SH-SY5Y (cell line): ENCODE results near the gene CCDC122.

Experiments used
- GATA2 ChIP-seq: IDR thresholded peaks from 2 replicates; pipeline ENCODE4 v1.6.1; 2011; ENCODE audit warnings: mild to moderate bottlenecking, low read depth, low read length
- GATA3 ChIP-seq: IDR thresholded peaks from 2 replicates; pipeline ENCODE4 v1.6.1; 2011; ENCODE audit warnings: low read depth, mild to moderate bottlenecking, low read length, moderate library complexity

DNA sequence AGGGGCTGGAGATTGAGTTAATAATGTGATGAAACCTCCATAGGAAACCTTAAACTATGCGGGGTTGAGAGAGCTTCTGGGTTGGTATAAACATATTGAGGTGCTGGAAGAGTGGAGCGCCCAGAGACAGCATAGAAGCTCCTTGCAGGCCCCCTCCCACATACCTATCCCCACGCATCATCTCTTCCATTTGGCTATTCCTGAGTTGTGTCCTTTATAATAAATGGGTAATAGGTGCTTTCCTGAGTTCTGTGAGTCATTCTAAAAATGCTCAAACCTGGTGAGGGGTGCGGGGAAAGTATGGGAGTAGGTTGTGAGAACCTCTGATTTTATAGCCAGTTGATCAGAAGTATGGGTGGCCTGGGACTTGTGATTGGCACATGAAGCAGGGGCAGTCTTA lies 14.6 kb downstream of the CCDC122 start:
- TF ChIP-seq GATA2 (no peak), GATA3 (no peak)
